K562 (cell line): ENCODE measurements around the gene CKMT2. TPM values are rescaled to one million over a fixed set of nuclear protein-coding genes. Genes with fewer than 3 reads are reported as not detected.

Experiments
- ATAC-seq: fragments of 200-7000 bp; cut with Tn5 transposase; 3 replicates; pipeline ENCODE4 v1.9.1; 2020; ENCODE audit warnings: moderate library complexity
- BruUV-seq: library from RNA; stranded (reverse); fragments of 400-500 nt; replicated peaks from 2 replicates; lab custom pipeline; 2021; lab: Mats Ljungman, UMichigan
- CTCF ChIA-PET: fragments of 300-600 bp; formaldehyde crosslinking; extraction: SDS; loops from one replicate; lab custom pipeline; 2021; ENCODE audit warnings: low intra/inter-chr PET ratio; lab: Yijun Ruan, JAX
- POLR2A ChIA-PET: fragments of 300-600, 350-650 bp; sonication (Branson Sonifier 250); formaldehyde crosslinking; extraction: SDS; loops from one replicate; lab custom pipeline; 2021; ENCODE audit warnings: antibody characterized with exemption, inconsistent platforms; lab: Yijun Ruan, JAX
- DNase-seq, 4 experiments: peaks; one replicate each; pipeline versions ENCODE4 v3.0.0 to v3.0.0-alpha.2; 2011 to 2018; ENCODE audit warnings: low spot score in 3 of 4, mixed read lengths in 3 of 4; ENCODE audit errors: extremely low read depth in 1 of 4
- FAIRE-seq: peaks from 2 replicates; lab custom pipeline; 2011; peaks lifted over from hg19 to GRCh38; lab: Jason Lieb, UNC
- H2AFZ ChIP-seq: 2 replicates; pipeline ENCODE4 v1.6.0; 2011; ENCODE audit warnings: low read depth, low read length, control low read depth, inconsistent platforms
- H3K27ac ChIP-seq: fragments of 200-600 bp; 3 replicates; pipeline ENCODE4 v1.8.0; 2011; ENCODE audit warnings: low read depth, mild to moderate bottlenecking, control low read depth, inconsistent platforms, low read length, moderate library complexity, mixed read lengths; ENCODE audit errors: extremely low read depth
- H3K27me3 ChIP-seq, 2 experiments: fragments of 300-600 bp in 1 of 2; 2 replicates in 1 of 2; 3 replicates in 1 of 2; pipeline versions ENCODE4 v1.6.0 to v1.8.0; 2011; ENCODE audit warnings: inconsistent platforms in 2 of 2, low read length in 2 of 2, mild to moderate bottlenecking in 1 of 2, mixed read lengths in 1 of 2, moderate library complexity in 1 of 2; ENCODE audit not compliant: control insufficient read depth in 2 of 2, insufficient read depth in 2 of 2
- H3K36me3 ChIP-seq: fragments of 300-600 bp; 3 replicates; pipeline ENCODE4 v1.8.0; 2011; ENCODE audit warnings: mild to moderate bottlenecking, low read length, inconsistent platforms; ENCODE audit not compliant: control insufficient read depth, insufficient read depth
- H3K4me1 ChIP-seq, 2 experiments: fragments of 200-600 bp in 1 of 2; replicated peaks in 1 of 2; 2 replicates in 1 of 2; 3 replicates in 1 of 2; pipeline versions ENCODE4 v1.5.1 to v1.8.0; 2011; ENCODE audit warnings: inconsistent platforms in 2 of 2, low read length in 2 of 2, mild to moderate bottlenecking in 1 of 2, mixed read lengths in 1 of 2, moderate library complexity in 1 of 2; ENCODE audit not compliant: control insufficient read depth in 2 of 2, insufficient read depth in 2 of 2
- H3K4me2 ChIP-seq: 2 replicates; pipeline ENCODE4 v1.6.1; 2011; ENCODE audit warnings: low read length, control low read depth, inconsistent platforms, mixed read lengths; ENCODE audit not compliant: insufficient read depth
- H3K4me3 ChIP-seq: fragments of 200-600 bp; sonication (generic), shearing (Covaris generic); 2 replicates; pipeline ENCODE4 v1.5.1; 2016; ENCODE audit warnings: control low read depth, inconsistent platforms
- H3K79me2 ChIP-seq: fragments of 200-600 bp; 3 replicates; pipeline ENCODE4 v1.8.0; 2011; ENCODE audit warnings: low read length, inconsistent platforms; ENCODE audit not compliant: control insufficient read depth, insufficient read depth
- H3K9ac ChIP-seq, 2 experiments: 2 replicates each; pipeline versions ENCODE4 v1.6.0 to v1.6.1; 2011; ENCODE audit warnings: low read depth in 2 of 2, low read length in 2 of 2, control low read depth in 1 of 2, inconsistent platforms in 1 of 2, mild to moderate bottlenecking in 1 of 2, mixed read lengths in 1 of 2; ENCODE audit not compliant: insufficient read depth in 1 of 2
- H3K9me1 ChIP-seq: one replicate; pipeline ENCODE4 v1.6.0; 2011; ENCODE audit warnings: inconsistent platforms, mild to moderate bottlenecking, low read length, moderate library complexity; ENCODE audit not compliant: control insufficient read depth, insufficient read depth
- H3K9me3 ChIP-seq: replicated peaks from 2 replicates; pipeline ENCODE4 v1.5.1; 2011; ENCODE audit warnings: low read depth, low read length, inconsistent platforms; ENCODE audit not compliant: control insufficient read depth, insufficient read depth
- H4K20me1 ChIP-seq: replicated peaks from 2 replicates; pipeline ENCODE4 v1.6.1; 2011; ENCODE audit warnings: low read length, inconsistent platforms, mixed read lengths; ENCODE audit not compliant: control insufficient read depth, insufficient read depth
- WGBS: fragments of 100-300 bp; shearing (Covaris generic); methylation state at CpG from one replicate; pipeline ENCODE4 v1.1.6; 2016; ENCODE audit warnings: low coverage, mixed read lengths; ENCODE audit not compliant: insufficient coverage; ENCODE audit errors: missing lambda C conversion rate; 5-methylcytosine and 5-hydroxymethylcytosine counted together
- in situ Hi-C: fragments of 300-500 bp; cut with MboI; formaldehyde crosslinking; loops from 4 replicates; pipeline ENCODE4 v1.15.0; 2018; ENCODE audit warnings: inconsistent platforms, mixed read lengths
- intact Hi-C: fragments of 100-400 bp; cut with micrococcal nuclease; formaldehyde crosslinking; loops from 2 replicates; pipeline ENCODE4 v1.14.2; 2022
- polyA plus RNA-seq, 8 experiments: library from polyadenylated mRNA; depleted of rRNA in 4 of 8; stranded (reverse) in 5 of 8; unstranded in 3 of 8; fragments of >200 nt; fragmentation: Nextera tagmentation in 2 of 8; fragmentation: Illumina TruSeq in 1 of 8; extraction: Ambion mirVana in 2 of 8; extraction: Trizol in 1 of 8; gene quantifications; 2 replicates each; pipeline versions ENCODE4 v1.2.1 to v1.2.3, GENCODE V29; 2011 to 2014; ENCODE audit warnings: inconsistent platforms in 1 of 8, missing spikeins in 1 of 8
- total RNA-seq, 7 experiments: library from RNA; depleted of rRNA in 6 of 7; stranded (reverse); fragments of >200 nt in 6 of 7; fragmentation: Illumina TruSeq in 2 of 7; extraction: Trizol in 2 of 7; gene quantifications; 2 replicates each; pipeline versions ENCODE4 v1.2.1 to v1.2.3, GENCODE V29; 2011 to 2021; ENCODE audit warnings: low replicate concordance in 1 of 7
- TF ChIP-seq, protein P1 (sequence below): sonication (generic); formaldehyde crosslinking; IDR thresholded peaks from 2 replicates; pipeline ENCODE4 v1.8.0; 2022; ENCODE audit warnings: mild to moderate bottlenecking, missing genetic modification reagents

Gene CKMT2
- total and polyA plus RNA-seq, 9 of the 15 experiments (the other 6 are each of a cell fraction or from before 2014, with no cell fraction given): 0.03 TPM; not detected in 8

DNA sequence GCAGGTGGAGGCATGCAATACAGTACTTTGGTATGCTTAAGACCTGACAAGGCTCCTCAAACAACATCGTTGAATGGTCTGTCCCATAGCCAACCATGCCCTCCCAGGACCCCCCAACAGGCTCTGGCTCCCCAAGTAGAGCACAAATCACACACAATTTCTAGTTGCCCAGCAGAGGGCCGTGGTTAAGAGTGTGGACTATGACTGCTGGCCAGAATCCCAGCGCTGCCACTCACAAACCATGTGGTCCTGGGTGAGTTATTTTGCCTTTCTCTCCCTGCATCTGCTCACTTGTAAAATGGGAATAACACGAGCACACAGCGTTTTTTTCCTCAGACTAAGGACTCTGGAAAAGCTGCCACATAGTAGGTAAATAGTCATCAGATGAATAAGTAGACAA, 6.5 kb downstream of the CKMT2 start:
- no peak for DNase-seq
- FAIRE-seq: no peak
- ATAC-seq: no peak
- intact Hi-C loops (no loop called here), in situ Hi-C loops (no loop called here)
- no TSS peak for BruUV-seq
- no peaks in the 10 kb centered on the region for H4K20me1 ChIP-seq
- H2AFZ ChIP-seq: no peak overlapping the region
- WGBS: 33% methylated on average over 5 of the region's 5 CpGs
- no peaks in the 10 kb centered on the region for H3K27me3 ChIP-seq
- TF ChIP-seq, protein P1, sequence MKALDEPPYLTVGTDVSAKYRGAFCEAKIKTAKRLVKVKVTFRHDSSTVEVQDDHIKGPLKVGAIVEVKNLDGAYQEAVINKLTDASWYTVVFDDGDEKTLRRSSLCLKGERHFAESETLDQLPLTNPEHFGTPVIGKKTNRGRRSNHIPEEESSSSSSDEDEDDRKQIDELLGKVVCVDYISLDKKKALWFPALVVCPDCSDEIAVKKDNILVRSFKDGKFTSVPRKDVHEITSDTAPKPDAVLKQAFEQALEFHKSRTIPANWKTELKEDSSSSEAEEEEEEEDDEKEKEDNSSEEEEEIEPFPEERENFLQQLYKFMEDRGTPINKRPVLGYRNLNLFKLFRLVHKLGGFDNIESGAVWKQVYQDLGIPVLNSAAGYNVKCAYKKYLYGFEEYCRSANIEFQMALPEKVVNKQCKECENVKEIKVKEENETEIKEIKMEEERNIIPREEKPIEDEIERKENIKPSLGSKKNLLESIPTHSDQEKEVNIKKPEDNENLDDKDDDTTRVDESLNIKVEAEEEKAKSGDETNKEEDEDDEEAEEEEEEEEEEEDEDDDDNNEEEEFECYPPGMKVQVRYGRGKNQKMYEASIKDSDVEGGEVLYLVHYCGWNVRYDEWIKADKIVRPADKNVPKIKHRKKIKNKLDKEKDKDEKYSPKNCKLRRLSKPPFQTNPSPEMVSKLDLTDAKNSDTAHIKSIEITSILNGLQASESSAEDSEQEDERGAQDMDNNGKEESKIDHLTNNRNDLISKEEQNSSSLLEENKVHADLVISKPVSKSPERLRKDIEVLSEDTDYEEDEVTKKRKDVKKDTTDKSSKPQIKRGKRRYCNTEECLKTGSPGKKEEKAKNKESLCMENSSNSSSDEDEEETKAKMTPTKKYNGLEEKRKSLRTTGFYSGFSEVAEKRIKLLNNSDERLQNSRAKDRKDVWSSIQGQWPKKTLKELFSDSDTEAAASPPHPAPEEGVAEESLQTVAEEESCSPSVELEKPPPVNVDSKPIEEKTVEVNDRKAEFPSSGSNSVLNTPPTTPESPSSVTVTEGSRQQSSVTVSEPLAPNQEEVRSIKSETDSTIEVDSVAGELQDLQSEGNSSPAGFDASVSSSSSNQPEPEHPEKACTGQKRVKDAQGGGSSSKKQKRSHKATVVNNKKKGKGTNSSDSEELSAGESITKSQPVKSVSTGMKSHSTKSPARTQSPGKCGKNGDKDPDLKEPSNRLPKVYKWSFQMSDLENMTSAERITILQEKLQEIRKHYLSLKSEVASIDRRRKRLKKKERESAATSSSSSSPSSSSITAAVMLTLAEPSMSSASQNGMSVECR (CRISPR knock-in tag): no peak
- POLR2A ChIA-PET: no interaction called here
- no peak overlapping the region for H3K9ac ChIP-seq
- no peaks in the 10 kb centered on the region for H3K79me2 ChIP-seq
- CTCF ChIA-PET: no interaction called here
- H3K4me2 ChIP-seq: no peak overlapping the region
- H3K4me1 ChIP-seq: no peaks in the 10 kb centered on the region
- H3K9me3 ChIP-seq: no peaks in the 10 kb centered on the region
- H3K27ac ChIP-seq: no peak overlapping the region
- H3K9me1 ChIP-seq: no peaks in the 10 kb centered on the region
- H3K4me3 ChIP-seq: no peak overlapping the region
- H3K36me3 ChIP-seq: no peaks in the 10 kb centered on the region
